Hindlimb muscle (tissue), 1 donor: Measurements from ENCODE around the gene RBM47. TPM values are rescaled to one million over a fixed set of nuclear protein-coding genes. Genes with fewer than 3 reads are reported as not detected.

ENCODE experiments used
- DNase-seq: peaks from one replicate; pipeline ENCODE4 v3.0.0-alpha.2; 2013
- polyA plus RNA-seq: library from polyadenylated mRNA; unstranded; fragments of 120-200 nt; gene quantifications from one replicate; pipeline ENCODE4 v1.2.1, GENCODE V29; 2013; ENCODE audit not compliant: insufficient read length

Gene RBM47
- polyA plus RNA-seq, 1 donor = 2.4 TPM

DNA sequence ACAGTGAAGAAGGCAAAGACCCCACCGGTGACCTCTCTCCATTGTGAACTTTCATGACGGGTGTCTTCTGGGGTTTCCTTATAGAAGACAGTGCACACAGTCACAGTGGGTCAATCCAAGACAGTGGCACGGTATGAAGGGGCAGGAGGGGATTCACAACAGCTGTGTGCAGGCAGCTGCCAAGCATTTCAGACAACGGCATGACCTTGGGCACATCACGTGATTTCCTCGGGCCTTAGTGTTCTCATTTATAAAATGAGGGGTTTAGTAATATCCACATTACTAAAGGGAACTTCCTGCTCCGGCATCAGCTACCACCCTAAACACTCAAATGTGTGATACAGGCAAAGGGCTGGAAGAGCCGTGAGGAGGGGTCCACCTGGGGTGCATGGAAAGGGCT, 42.9 kb downstream of the RBM47 start:
- no peak for DNase-seq

DNA sequence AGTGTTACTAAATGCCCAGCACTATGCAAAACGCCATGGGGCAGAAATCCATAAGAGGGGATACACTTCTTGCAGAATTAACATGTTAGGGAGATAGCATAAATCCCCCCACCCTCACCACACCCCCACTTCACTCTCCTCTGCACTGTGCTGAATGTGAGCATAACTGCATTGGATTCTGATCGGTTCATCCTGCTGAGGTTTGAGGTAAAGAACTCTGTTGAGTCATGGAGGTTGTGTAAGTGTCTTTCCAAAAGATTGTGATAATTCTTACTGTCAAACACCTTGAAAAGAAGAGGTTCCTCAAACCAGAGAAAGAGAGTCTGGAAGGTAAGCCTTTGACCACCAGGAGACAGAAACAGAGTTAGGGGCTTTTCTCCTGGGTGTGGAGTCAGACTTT, 43.6 kb downstream of the RBM47 start:
- DNase-seq = no peak

DNA sequence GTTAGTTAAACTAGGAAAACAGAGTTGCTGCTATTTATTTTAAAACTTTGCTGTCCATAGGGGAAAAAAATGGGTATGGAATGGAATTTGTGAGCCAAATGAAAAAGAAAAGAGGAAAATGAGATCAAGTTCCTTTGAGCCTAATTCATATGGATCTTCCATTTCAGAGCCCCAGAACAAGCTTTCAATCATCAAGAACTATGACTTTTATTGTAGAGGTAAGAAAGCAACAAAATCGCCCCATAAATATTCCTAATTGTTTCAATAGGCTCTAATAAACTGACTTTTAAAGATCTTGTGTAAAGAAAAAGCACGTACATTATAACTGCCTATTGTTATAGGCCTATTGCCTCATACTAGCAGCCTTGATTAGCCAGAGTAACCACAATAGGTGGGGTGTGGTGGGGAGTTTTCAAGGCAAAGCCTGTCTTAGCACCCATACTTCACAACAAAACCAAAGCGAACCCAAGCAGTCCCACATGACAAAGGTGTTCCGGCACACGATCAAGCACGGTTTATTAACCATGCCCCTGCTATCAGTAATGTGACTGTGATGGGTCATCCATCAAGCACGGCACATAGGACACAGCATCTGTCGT, 44.4 kb downstream of the RBM47 start:
- no peak for DNase-seq

DNA sequence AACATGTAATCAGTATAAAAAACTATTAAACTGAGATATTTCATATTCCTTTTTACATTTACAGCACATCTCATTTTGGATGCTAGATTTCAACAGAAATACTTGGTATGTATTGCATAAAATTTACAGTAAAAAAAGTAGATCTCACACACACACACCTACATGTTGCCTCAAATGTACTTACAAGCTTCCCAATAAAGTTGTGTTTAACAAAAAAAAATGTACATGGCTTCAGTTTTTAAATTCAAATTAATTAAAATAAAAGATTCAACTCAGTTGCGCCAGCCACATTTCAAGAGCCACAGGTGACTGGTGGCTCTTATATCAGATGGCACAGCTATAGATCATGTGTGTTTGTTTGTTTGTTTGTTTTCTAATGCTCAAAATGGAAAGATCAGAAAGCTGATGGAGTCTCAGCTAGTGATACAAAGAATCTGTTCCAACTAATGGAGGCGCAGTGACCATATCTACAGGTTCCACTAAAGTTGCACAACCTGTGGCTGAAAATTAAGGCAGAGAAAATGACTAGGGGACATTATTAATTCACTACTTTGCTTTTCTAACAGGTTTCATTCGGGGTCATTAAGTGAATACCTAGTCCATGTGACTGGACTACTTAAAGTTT, 45.0 kb downstream of the RBM47 start:
- no peak for DNase-seq

- no peak for DNase-seq
These were observed 45.7 kb downstream of the RBM47 start for GRCh38 chr4:40583850-40584439.

GRCh38 chr4:40582413-40582812, 47.3 kb downstream of the RBM47 start:
- DNase-seq = no peak

DNA sequence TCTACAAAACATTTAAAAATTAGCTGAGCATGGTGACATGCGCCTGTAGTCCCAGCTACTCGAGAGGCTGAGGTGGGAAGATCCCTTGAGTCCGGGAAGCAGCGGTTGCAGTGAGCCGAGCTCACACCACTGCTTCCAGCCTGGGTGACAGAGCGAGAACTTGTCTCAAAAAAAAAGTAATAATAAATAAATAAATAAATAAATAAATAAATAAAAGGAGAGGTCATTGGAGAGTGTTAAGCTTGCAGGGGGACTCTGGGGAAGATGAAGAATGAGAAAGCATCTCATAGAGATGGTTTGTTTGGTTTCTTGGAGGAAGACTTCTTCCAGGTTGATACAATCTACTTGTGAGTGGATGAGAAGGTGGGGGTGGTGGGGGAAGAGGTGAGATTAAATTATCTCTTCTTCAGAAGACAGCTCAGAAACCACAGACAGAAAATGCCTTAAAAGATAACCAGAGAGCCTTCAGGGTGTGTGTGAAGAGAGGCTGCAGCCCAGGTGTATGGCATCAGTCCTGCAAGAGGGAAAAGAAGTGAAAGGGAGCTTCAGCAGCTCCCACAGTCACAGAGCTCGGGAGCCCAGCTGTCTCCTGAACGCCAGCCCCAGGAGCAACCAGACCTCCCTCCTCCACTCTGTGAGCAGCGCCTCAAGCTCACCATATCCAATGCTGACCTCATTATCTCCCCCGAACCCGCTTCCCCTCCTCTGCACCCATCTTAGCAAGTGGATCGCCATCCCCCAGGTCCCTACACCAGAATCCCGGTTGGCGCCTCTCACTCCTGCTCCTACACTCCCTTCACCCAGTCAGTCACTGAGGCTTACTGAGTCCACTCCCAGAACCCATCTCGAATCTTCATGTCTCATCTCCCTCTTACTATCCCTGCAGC, 48.2 kb downstream of the RBM47 start:
- no peak for DNase-seq

DNA sequence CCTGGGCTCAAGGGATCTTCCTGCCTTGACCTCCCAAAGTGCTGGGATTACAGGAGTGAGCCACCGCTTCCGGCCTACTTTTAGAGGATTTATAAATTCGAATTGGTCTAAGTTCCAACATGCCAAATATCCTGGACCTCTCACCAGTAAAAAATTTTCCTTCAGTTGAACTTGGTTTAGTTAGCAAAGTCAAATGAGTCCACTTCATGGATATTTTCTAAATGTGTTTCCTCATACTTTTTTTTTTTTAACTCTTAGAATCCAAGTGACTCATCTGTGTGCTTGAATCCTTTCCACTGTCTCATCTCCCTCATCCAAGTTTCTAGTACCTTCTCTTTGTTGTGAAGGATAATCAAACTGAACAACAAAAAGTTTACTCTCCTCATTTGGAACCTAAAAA, 49.7 kb downstream of the RBM47 start:
- no peak for DNase-seq

GRCh38 chr4:40577588-40578253, 51.9 kb downstream of the RBM47 start:
- no peak for DNase-seq

- peak; percentile 54 for DNase-seq
These were observed 52.8 kb downstream of the RBM47 start for GRCh38 chr4:40576651-40577480.

DNA sequence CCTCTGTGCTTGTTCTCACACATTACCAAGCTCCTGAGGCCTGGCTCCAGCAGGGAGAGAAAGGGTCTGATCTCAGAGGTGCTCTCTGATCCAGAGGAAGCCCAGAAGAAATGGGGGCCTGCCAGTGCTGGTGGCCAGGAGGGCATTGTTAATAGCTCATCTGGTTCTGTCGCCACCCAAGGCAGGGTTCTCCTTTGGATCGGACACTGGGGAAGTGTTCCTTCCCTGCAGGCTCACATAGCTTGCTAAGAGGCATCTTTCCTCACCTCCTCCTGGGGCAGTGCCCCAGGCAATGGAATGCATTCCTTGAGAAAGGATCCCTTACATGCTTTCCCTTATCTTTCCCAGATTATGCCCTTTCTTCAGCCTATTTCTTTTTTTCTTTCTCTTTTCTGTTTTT, 53.8 kb downstream of the RBM47 start:
- DNase-seq = no peak

- DNase-seq = peak; percentile 23
These were observed 55.9 kb downstream of the RBM47 start for GRCh38 chr4:40573593-40574311.

DNA sequence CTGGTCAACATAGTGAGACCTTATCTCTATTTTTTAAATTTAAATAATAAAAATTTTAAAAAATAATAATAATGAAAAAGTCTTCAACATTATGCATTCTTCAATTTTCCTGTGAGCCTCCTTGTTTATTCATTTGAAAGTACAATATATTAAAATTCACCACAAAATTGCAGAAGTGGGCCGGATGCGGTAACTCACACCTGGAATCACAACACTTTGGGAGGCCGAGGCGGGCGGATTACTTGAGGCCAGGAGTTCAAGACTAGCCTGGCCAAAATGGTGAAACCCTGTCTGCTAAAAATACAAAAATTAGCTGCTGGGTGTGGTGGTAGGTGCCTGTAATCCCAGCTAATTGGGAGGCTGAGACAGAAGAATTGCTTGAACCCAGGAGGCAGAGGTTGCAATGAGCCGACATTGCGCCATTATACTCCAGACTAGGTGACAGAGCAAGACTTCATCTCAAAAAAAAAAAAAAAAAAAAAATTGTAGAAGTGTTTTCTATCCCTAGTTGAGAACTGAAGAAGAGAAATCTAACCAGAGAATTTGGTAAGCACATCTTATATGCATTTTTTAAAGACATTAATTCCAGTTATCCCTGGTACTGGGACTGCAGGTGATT, 56.9 kb downstream of the RBM47 start:
- DNase-seq = no peak

DNA sequence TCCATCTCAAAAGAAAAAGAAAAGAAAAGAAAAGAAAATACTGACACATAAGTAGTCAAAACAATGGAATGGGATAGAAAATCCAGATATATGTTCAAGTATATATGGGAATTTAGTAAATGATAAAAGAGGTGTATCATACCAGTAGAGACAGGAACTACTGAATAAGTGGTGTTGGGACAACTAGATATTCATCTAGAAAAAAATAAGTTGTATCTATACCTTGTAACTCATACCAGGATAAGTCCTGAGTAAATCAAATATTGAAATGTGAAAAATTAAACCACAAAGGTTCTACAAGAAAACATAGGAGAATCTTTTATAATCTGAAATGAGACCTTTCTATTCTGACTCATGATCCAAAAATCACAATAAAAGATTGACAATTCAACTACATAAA, 58.5 kb downstream of the RBM47 start:
- DNase-seq = no peak

DNA sequence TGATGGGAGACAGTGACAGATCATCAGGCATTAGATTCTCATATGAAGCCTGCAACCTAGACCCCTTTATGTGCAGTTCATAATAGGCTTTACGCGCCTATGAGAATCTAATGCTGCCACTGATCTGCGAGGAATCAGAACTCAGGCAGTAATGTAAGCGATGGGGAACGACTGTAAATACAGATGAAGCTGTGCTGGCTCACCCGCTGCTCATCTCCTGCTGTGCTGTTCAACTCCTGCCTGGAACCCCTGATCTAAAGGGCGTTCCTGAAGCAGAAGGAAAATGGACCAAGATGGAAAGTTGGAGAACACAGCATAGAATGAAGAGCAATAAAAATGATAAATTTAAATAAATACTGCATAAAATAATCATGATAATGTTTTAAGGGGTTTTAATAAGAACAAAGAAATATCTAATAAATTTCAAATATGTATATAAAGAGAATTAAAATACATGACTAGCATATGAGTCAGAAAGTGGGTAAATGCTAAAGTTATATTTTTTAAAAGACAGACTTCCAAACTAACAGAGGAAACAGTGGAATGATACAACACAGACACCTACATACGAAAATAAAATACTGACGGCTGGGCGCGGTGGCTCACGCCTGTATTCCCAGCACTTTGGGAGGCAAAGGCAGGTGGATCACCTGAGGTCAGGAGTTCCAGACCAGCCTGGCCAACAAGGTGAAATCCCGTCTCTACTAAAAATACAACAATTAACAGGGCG, 59.2 kb downstream of the RBM47 start:
- no peak for DNase-seq

GRCh38 chr4:40564815-40565483, 64.7 kb downstream of the RBM47 start:
- no peak for DNase-seq

DNA sequence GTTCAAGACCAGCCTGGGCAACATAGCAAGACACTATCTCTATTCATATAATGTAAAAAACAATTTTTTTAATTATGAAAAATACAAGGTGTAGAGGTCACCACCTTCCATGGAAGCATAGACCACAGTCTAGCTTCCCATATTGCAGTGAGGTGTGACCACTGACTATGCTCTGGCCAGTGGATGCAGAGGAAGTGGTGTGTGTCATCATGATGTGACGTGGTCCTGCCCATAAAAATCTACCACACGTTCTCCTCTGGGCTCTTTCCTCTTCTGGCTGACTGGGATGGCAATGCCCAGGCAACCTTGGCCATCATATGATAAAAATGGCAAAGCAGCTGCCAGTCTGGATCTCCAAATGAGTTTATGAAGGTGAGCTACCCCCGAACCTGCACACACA, 65.7 kb downstream of the RBM47 start:
- no peak for DNase-seq

DNA sequence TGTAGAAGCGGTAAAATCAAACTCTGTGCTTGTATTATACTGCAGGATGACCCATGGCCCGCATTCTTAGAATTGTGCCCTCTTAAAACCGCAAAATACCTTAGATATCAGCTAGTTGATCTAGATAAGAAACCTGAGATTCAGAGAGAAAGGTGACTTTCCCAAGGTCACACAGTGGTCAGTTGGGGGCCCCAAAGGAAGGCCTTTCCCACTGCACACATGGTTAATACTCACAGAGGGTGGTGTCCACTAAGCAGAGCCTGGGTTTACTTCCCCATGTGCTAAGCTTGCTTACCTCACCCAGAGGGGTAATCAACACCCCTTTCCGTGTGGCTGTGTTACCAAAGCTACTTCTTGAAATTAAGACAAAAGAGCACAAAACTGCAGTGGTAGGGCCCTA, 66.3 kb downstream of the RBM47 start:
- DNase-seq = no peak

- DNase-seq = no peak
These were observed 67.0 kb downstream of the RBM47 start for GRCh38 chr4:40562681-40563080.
